ENCODE measurements around the gene FILIP1.

FILIP1 gene

DNA sequence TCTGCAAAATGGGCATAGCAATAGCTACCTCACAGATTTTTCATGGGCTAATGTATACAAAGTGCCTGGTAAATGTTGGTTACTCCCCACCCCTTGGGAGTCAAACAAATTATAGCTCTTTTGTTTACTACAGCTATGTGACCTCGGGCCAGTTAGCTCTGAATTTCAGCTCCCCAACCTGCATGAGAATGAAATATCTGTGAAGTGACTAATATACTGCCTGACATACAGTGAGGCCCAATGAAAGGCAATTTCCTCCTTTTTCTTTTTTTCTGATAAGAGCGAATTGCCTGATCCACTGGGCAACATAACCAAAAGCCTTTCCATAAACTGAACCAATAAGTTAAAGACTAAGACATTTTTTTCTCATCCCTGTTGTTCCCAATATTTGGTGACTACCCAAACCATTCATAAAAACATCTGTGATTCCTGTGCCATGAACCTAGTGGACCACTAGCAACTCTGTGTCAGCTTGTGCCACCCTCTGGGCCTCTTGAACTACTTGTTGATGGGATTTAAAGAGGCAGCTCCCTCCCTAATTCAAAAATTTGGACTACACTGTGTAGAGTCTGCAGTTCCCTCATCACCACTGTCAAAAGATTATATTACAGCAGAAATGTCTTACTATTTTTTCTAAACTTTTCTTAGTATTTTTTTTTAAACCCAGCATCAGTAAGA is 117.1 kb downstream of the FILIP1 start:
- no peak overlapping the region for H3K4me3 ChIP-seq (ENCODE audit: low read depth, low read length)
- peak; percentile 19 for DNase-seq (ENCODE audit: low read depth, low spot score)
- in situ Hi-C loops (cut with HindIII; ENCODE audit: low sequenced_read_pairs), result no loop called here
- TF ChIP-seq, protein P1, sequence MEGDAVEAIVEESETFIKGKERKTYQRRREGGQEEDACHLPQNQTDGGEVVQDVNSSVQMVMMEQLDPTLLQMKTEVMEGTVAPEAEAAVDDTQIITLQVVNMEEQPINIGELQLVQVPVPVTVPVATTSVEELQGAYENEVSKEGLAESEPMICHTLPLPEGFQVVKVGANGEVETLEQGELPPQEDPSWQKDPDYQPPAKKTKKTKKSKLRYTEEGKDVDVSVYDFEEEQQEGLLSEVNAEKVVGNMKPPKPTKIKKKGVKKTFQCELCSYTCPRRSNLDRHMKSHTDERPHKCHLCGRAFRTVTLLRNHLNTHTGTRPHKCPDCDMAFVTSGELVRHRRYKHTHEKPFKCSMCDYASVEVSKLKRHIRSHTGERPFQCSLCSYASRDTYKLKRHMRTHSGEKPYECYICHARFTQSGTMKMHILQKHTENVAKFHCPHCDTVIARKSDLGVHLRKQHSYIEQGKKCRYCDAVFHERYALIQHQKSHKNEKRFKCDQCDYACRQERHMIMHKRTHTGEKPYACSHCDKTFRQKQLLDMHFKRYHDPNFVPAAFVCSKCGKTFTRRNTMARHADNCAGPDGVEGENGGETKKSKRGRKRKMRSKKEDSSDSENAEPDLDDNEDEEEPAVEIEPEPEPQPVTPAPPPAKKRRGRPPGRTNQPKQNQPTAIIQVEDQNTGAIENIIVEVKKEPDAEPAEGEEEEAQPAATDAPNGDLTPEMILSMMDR (IDR thresholded peaks at IDR 0.05; ENCODE audit: low read depth, low read length), result no peak

DNA sequence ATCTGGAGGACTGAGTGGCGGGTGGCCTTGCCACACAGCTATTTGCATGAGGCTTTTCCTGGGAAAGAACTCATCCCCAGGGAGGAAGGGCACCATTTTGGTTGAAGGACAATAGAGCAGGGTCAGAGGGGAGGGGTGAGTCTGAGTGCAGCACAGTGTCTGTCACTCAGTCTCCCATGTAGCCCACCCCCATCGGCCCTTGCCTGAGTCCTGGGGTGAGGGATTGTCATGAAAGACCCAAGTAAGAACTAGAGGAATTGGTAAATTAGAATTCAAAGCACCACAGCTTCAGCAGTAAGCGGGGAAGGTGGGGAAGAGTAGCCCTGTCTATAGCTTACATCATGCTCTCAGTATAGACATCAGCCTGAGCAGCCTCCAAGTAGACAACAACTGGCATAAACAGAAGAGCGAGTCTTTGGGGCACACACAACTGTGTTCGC is 118.6 kb downstream of the FILIP1 start:
- no peak for DNase-seq (ENCODE audit: low read depth, low spot score)
- in situ Hi-C loops (cut with HindIII; ENCODE audit: low sequenced_read_pairs), result no loop called here
- no peak overlapping the region for H3K4me3 ChIP-seq (ENCODE audit: low read depth, low read length)
- TF ChIP-seq, protein P1 (IDR thresholded peaks at IDR 0.05; ENCODE audit: low read depth, low read length), result no peak

GRCh38 chr6:75372884-75373283 is 120.7 kb downstream of the FILIP1 start:
- no peak for DNase-seq (ENCODE audit: low read depth, low spot score)
- H3K4me3 ChIP-seq (ENCODE audit: low read depth, low read length), result no peak overlapping the region
- in situ Hi-C loops (cut with HindIII; ENCODE audit: low sequenced_read_pairs), result no loop called here
- TF ChIP-seq, protein P1 (IDR thresholded peaks at IDR 0.05; ENCODE audit: low read depth, low read length), result no peak

GRCh38 chr6:75370011-75370410 is 123.6 kb downstream of the FILIP1 start:
- no peak for DNase-seq (ENCODE audit: low read depth, low spot score)
- H3K4me3 ChIP-seq (ENCODE audit: low read depth, low read length), result no peak overlapping the region
- in situ Hi-C loops (cut with HindIII; ENCODE audit: low sequenced_read_pairs), result no loop called here
- TF ChIP-seq, protein P1 (IDR thresholded peaks at IDR 0.05; ENCODE audit: low read depth, low read length), result no peak

DNA sequence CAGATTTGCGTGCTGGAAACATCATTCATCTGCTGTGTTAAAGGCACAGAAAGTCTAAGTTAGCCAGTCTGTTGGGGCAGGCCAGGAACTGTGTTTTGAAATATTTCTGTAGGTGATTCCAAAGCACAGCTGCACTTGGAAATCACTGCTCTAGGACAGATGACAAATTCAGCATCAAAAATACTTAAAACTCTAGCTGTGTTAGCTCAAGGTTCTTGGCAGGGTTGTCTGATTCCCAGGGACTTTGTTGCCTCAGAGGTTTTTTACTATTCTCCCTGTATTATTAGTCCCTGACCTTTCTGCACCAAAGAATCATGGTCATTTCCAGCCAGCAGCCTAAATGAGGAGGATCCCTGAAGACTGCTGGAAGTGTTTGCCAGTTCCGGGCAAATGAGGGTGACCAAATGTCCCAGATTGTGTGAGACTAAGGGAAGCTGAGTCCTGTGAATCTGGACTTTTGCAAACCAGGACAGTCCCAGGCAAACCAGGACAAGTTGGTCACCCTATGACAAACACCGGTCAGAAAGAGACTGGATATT is 124.7 kb downstream of the FILIP1 start:
- no peak for DNase-seq (ENCODE audit: low read depth, low spot score)
- in situ Hi-C loops (cut with HindIII; ENCODE audit: low sequenced_read_pairs), result no loop called here
- no peak overlapping the region for H3K4me3 ChIP-seq (ENCODE audit: low read depth, low read length)
- TF ChIP-seq, protein P1 (IDR thresholded peaks at IDR 0.05; ENCODE audit: low read depth, low read length), result no peak

- in situ Hi-C loops (cut with HindIII; ENCODE audit: low sequenced_read_pairs), result no loop called here
- TF ChIP-seq, protein P1 (IDR thresholded peaks at IDR 0.05; ENCODE audit: low read depth, low read length), result peak; percentile 54
Observed at GRCh38 chr6:75368151-75368779, 125.3 kb downstream of the FILIP1 start.

More at GRCh38 chr6:75368151-75368779, 125.3 kb downstream of the FILIP1 start:
- DNase-seq (ENCODE audit: low read depth, low spot score), result no peak
- H3K4me3 ChIP-seq (ENCODE audit: low read depth, low read length), result no peak overlapping the region

All from astrocyte of the spinal cord (primary cell).